H1 (cell line): Measurements from ENCODE around the gene OPCML. TPM values are rescaled to one million over a fixed set of nuclear protein-coding genes. Genes with fewer than 3 reads are reported as not detected.

ENCODE experiments used
- CTCF ChIA-PET: fragments of 300-600 bp; sonication (Branson Sonifier 250); formaldehyde crosslinking; loops from one replicate; lab custom pipeline; 2021; ENCODE audit not compliant: partially characterized antibody; lab: Charles Lee
- POLR2A ChIA-PET: fragments of 300-600 bp; sonication (Branson Sonifier 250); formaldehyde crosslinking; loops from one replicate; lab custom pipeline; 2021; ENCODE audit warnings: inconsistent platforms; ENCODE audit not compliant: partially characterized antibody; lab: Charles Lee
- DNase-seq, 2 experiments: peaks; one replicate each; pipeline versions ENCODE4 v3.0.0 to v3.0.0-alpha.2; 2010 to 2022; ENCODE audit warnings: low spot score in 2 of 2, low read depth in 1 of 2, mixed read lengths in 1 of 2
- FAIRE-seq: peaks from 2 replicates; lab custom pipeline; 2011; peaks lifted over from hg19 to GRCh38; lab: Jason Lieb, UNC
- H2AFZ ChIP-seq: 2 replicates; pipeline ENCODE4 v1.8.1; 2012; ENCODE audit warnings: low read length, inconsistent platforms
- H2AK5ac ChIP-seq: 2 replicates; pipeline ENCODE4 v1.6.1; 2013; ENCODE audit warnings: low read depth, low read length
- H2BK120ac ChIP-seq: replicated peaks from 2 replicates; pipeline ENCODE3; 2013; ENCODE audit warnings: low read depth, low read length, inconsistent platforms
- H2BK12ac ChIP-seq: 2 replicates; pipeline ENCODE4 v1.6.1; 2013; ENCODE audit warnings: low read depth, low read length
- H2BK15ac ChIP-seq: 2 replicates; pipeline ENCODE4 v1.6.1; 2013; ENCODE audit warnings: low read length
- H2BK20ac ChIP-seq: 2 replicates; pipeline ENCODE4 v1.6.1; 2013; ENCODE audit warnings: low read length
- H2BK5ac ChIP-seq: 2 replicates; pipeline ENCODE4 v1.6.1; 2013; ENCODE audit warnings: low read depth, low read length
- H3K14ac ChIP-seq: 2 replicates; pipeline ENCODE4 v1.6.1; 2013; ENCODE audit warnings: inconsistent platforms; ENCODE audit not compliant: insufficient read length
- H3K18ac ChIP-seq: 2 replicates; pipeline ENCODE4 v1.6.1; 2013; ENCODE audit warnings: low read length; ENCODE audit errors: extremely low read depth
- H3K23ac ChIP-seq: 2 replicates; pipeline ENCODE4 v1.6.1; 2013; ENCODE audit warnings: inconsistent platforms; ENCODE audit not compliant: insufficient read length
- H3K23me2 ChIP-seq: 2 replicates; pipeline ENCODE4 v1.6.1; 2013; ENCODE audit warnings: low read depth, low read length
- H3K27ac ChIP-seq: 2 replicates; pipeline ENCODE4 v1.6.1; 2011; ENCODE audit warnings: low read depth, low read length, inconsistent platforms
- H3K27me3 ChIP-seq, 4 experiments: replicated peaks in 1 of 4; 1 replicate in 1 of 4; 2 replicates in 3 of 4; pipeline versions ENCODE4 v1.6.1 to v1.8.1; 2011 to 2013; ENCODE audit warnings: low read length in 3 of 4, mild to moderate bottlenecking in 3 of 4, inconsistent platforms in 2 of 4, mixed read lengths in 2 of 4, moderate library complexity in 1 of 4; ENCODE audit not compliant: control insufficient read depth in 3 of 4, insufficient read depth in 3 of 4; ENCODE audit errors: extremely low read depth in 1 of 4
- H3K36me3 ChIP-seq, 4 experiments: 2 replicates each; pipeline versions ENCODE4 v1.6.1 to v1.8.1; 2011 to 2013; ENCODE audit warnings: mild to moderate bottlenecking in 4 of 4, low read length in 3 of 4, moderate library complexity in 2 of 4, control low read depth in 1 of 4, inconsistent platforms in 1 of 4; ENCODE audit not compliant: insufficient read depth in 4 of 4, control insufficient read depth in 2 of 4
- H3K4ac ChIP-seq: replicated peaks from 2 replicates; pipeline ENCODE3; 2013; ENCODE audit warnings: low read length, low read depth, mixed read lengths, inconsistent platforms; ENCODE audit not compliant: insufficient read length
- H3K4me1 ChIP-seq, 4 experiments: replicated peaks in 1 of 4; 1 replicate in 1 of 4; 2 replicates in 3 of 4; pipeline versions ENCODE4 v1.6.1 to v1.8.1; 2011 to 2013; ENCODE audit warnings: low read length in 3 of 4, inconsistent platforms in 2 of 4, mixed read lengths in 1 of 4; ENCODE audit not compliant: insufficient read depth in 4 of 4, control insufficient read depth in 3 of 4
- H3K4me2 ChIP-seq, 2 experiments: 2 replicates each; pipeline versions ENCODE4 v1.6.1 to v1.8.1; 2011 to 2013; ENCODE audit warnings: low read depth in 2 of 2, low read length in 2 of 2, control low read depth in 1 of 2, inconsistent platforms in 1 of 2, mild to moderate bottlenecking in 1 of 2; ENCODE audit not compliant: insufficient read depth in 1 of 2
- H3K4me3 ChIP-seq, 4 experiments: fragments of 200-600, 300-600 bp in 1 of 4; sonication (generic), shearing (Covaris generic), sonication (Bioruptor Twin) in 1 of 4; 2 replicates each; pipeline versions ENCODE4 v1.5.1 to v1.8.1; 2011 to 2016; ENCODE audit warnings: low read length in 4 of 4, low read depth in 3 of 4, control low read depth in 2 of 4, inconsistent platforms in 2 of 4, mild to moderate bottlenecking in 2 of 4, mixed read lengths in 1 of 4, moderate library complexity in 1 of 4; ENCODE audit not compliant: insufficient read depth in 2 of 4; ENCODE audit errors: extremely low read depth in 1 of 4
- H3K56ac ChIP-seq: replicated peaks from 2 replicates; pipeline ENCODE3; 2013; ENCODE audit warnings: low read depth, mild to moderate bottlenecking, mixed read lengths, low read length, inconsistent platforms; ENCODE audit not compliant: insufficient read length
- H3K79me1 ChIP-seq: 2 replicates; pipeline ENCODE4 v1.6.1; 2013; ENCODE audit warnings: low read depth, low read length, control low read depth
- H3K79me2 ChIP-seq, 2 experiments: 2 replicates each; pipeline versions ENCODE4 v1.6.1 to v1.8.1; 2012 to 2013; ENCODE audit warnings: low read length in 2 of 2, mild to moderate bottlenecking in 2 of 2, inconsistent platforms in 1 of 2; ENCODE audit not compliant: insufficient read depth in 2 of 2, control insufficient read depth in 1 of 2
- H3K9ac ChIP-seq, 4 experiments: replicated peaks in 1 of 4; 1 replicate in 1 of 4; 2 replicates in 3 of 4; pipeline versions ENCODE4 v1.6.1 to v1.8.1; 2011 to 2013; ENCODE audit warnings: low read depth in 3 of 4, low read length in 3 of 4, control low read depth in 2 of 4, mild to moderate bottlenecking in 2 of 4, moderate library complexity in 2 of 4, inconsistent platforms in 1 of 4; ENCODE audit errors: extremely low read depth in 1 of 4
- H3K9me3 ChIP-seq, 2 experiments: 2 replicates each; pipeline versions ENCODE4 v1.6.1 to v1.8.1; 2012 to 2013; ENCODE audit warnings: mild to moderate bottlenecking in 2 of 2, moderate library complexity in 2 of 2, control low read depth in 1 of 2, inconsistent platforms in 1 of 2, low read depth in 1 of 2, low read length in 1 of 2, mixed read lengths in 1 of 2; ENCODE audit not compliant: insufficient read depth in 2 of 2
- H4K20me1 ChIP-seq, 2 experiments: replicated peaks in 1 of 2; 2 replicates each; pipeline versions ENCODE3 to v1.8.1; 2011 to 2013; ENCODE audit warnings: inconsistent platforms in 2 of 2, low read length in 2 of 2, mild to moderate bottlenecking in 1 of 2; ENCODE audit not compliant: insufficient read depth in 2 of 2, control insufficient read depth in 1 of 2
- H4K5ac ChIP-seq: 2 replicates; pipeline ENCODE4 v1.6.1; 2013; ENCODE audit warnings: low read length, low read depth, mixed read lengths, inconsistent platforms; ENCODE audit not compliant: insufficient read length
- H4K8ac ChIP-seq: 2 replicates; pipeline ENCODE4 v1.8.0; 2013; ENCODE audit warnings: mild to moderate bottlenecking, moderate library complexity, low read length, inconsistent platforms; ENCODE audit not compliant: insufficient read depth; ENCODE audit errors: extremely low read depth
- H4K91ac ChIP-seq: replicated peaks from 2 replicates; pipeline ENCODE3; 2013; ENCODE audit warnings: low read length, mixed read lengths, inconsistent platforms; ENCODE audit not compliant: insufficient read length
- CTBP2 ChIP-seq: IDR thresholded peaks from 2 replicates; pipeline ENCODE4 v1.7.0; 2011; ENCODE audit warnings: borderline replicate concordance, mild to moderate bottlenecking, moderate library complexity, mixed read lengths, low read length; ENCODE audit not compliant: insufficient read depth, insufficient read length
- EZH2 ChIP-seq: fragments of 200-600 bp; sonication (generic); IDR thresholded peaks from 2 replicates; pipeline ENCODE4 v1.7.1; 2012; ENCODE audit warnings: low read depth, mild to moderate bottlenecking, moderate library complexity, low read length, inconsistent platforms; ENCODE audit not compliant: severe bottlenecking
- FOSL1 ChIP-seq: IDR thresholded peaks from 2 replicates; pipeline ENCODE4 v1.6.1; 2011; ENCODE audit warnings: mild to moderate bottlenecking, low read depth, low read length, moderate library complexity; ENCODE audit not compliant: insufficient read depth
- GTF2F1 ChIP-seq: IDR thresholded peaks from 2 replicates; pipeline ENCODE4 v1.6.1; 2012; ENCODE audit warnings: low read depth, low read length, improper control_type of control experiment, borderline replicate concordance
- MAFK ChIP-seq: IDR thresholded peaks from 2 replicates; pipeline ENCODE4 v1.6.1; 2012; ENCODE audit warnings: low read depth, mild to moderate bottlenecking, improper control_type of control experiment, low read length
- RXRA ChIP-seq: IDR thresholded peaks from 2 replicates; pipeline ENCODE4 v1.6.1; 2011; ENCODE audit warnings: low read depth, mild to moderate bottlenecking, low read length, moderate library complexity; ENCODE audit not compliant: insufficient read depth
- SIN3A ChIP-seq, 2 experiments: IDR thresholded peaks in 1 of 2; conservative IDR thresholded peaks in 1 of 2; 2 replicates each; pipeline ENCODE4 v1.6.1; 2011 to 2012; ENCODE audit warnings: low read length in 2 of 2, improper control_type of control experiment in 1 of 2, low read depth in 1 of 2, mild to moderate bottlenecking in 1 of 2
- SIX5 ChIP-seq: IDR thresholded peaks from 2 replicates; pipeline ENCODE4 v1.6.1; 2011; ENCODE audit warnings: mild to moderate bottlenecking, low read depth, low read length
- SRF ChIP-seq: IDR thresholded peaks from 2 replicates; pipeline ENCODE4 v1.6.1; 2011; ENCODE audit warnings: mild to moderate bottlenecking, low read depth, low read length, moderate library complexity
- SUZ12 ChIP-seq: fragments of 200-600 bp; sonication (generic); IDR thresholded peaks from 2 replicates; pipeline ENCODE4 v1.6.1; 2012; ENCODE audit warnings: mild to moderate bottlenecking, inconsistent platforms, low read length, moderate library complexity, mixed read lengths
- YY1 ChIP-seq: IDR thresholded peaks from 2 replicates; pipeline ENCODE4 v1.6.1; 2011; ENCODE audit warnings: low read depth, mild to moderate bottlenecking, low read length
- ZNF274 ChIP-seq: IDR thresholded peaks from 2 replicates; pipeline ENCODE4 v1.7.0; 2012; ENCODE audit warnings: low read length, borderline replicate concordance; ENCODE audit errors: extremely low read depth
- WGBS, 2 experiments: shearing (Covaris generic) in 1 of 2; methylation state at CpG; one replicate each; pipeline versions ENCODE4 v1.1.6 to v1.1.7; 2013 to 2015; ENCODE audit warnings: low lambda C conversion rate in 2 of 2, mixed read lengths in 2 of 2, inconsistent platforms in 1 of 2, low coverage in 1 of 2, missing lambda C conversion rate in 1 of 2; ENCODE audit not compliant: insufficient replicate concordance in 2 of 2, insufficient coverage in 1 of 2, insufficient read length in 1 of 2; ENCODE audit errors: extremely low coverage in 1 of 2, missing lambda C conversion rate in 1 of 2; 5-methylcytosine and 5-hydroxymethylcytosine counted together
- polyA plus RNA-seq, 7 experiments: library from polyadenylated mRNA; depleted of rRNA in 3 of 7; stranded (reverse) in 5 of 7; unstranded in 2 of 7; fragments of >200 nt in 5 of 7; fragments of 200-250 nt in 2 of 7; gene quantifications; 1 replicate in 5 of 7; 2 replicates in 1 of 7; 4 replicates in 1 of 7; pipeline versions ENCODE4 v1.2.1 to v1.2.3, GENCODE V29; 2011 to 2013; ENCODE audit warnings: missing spikeins in 2 of 7, mixed read lengths in 2 of 7
- total RNA-seq: library from RNA; stranded (reverse); fragmentation: NEBNext Ultra II Directional; extraction: Animal tissue kit (Norgen Biotek cat#: 25700); gene quantifications from 2 replicates; pipeline ENCODE4 v1.2.1, GENCODE V29; 2021

OPCML gene
- total and polyA plus RNA-seq, 2 of the 8 experiments (the other 6 are each of a cell fraction or from before 2014, with no cell fraction given) = 2.3 to 3.1 TPM

- Histone ChIP-seq H2BK120ac (no peak overlapping the region), H3K79me1 (no peaks in the 10 kb centered on the region), H3K79me2 (no peaks in the 10 kb centered on the region), H2BK12ac (no peak overlapping the region), H3K23me2 (no peaks in the 10 kb centered on the region), H2BK15ac (no peak overlapping the region), H3K27me3 (no peaks in the 10 kb centered on the region), H3K4ac (no peak overlapping the region), H3K9me3 (no peaks in the 10 kb centered on the region), H3K27ac (no peak overlapping the region), H4K5ac (no peak overlapping the region), H3K18ac (no peak overlapping the region), H3K4me1 (no peaks in the 10 kb centered on the region), H3K4me2 (no peak overlapping the region), H4K8ac (no peak overlapping the region), H2AK5ac (no peak overlapping the region), H3K9ac (no peak overlapping the region), H2BK20ac (no peak overlapping the region), H2BK5ac (no peak overlapping the region), H3K14ac (no peak overlapping the region), H4K91ac (no peak overlapping the region), H4K20me1 (no peaks in the 10 kb centered on the region), H2AFZ (no peak overlapping the region), H3K23ac (no peak overlapping the region), H3K36me3 (no peaks in the 10 kb centered on the region), H3K56ac (no peak overlapping the region), H3K4me3 (no peak overlapping the region)
- 96% methylated on average over 3 of the region's 3 CpGs; no CpG with 5 or more reads in 1 of the 2 experiments for WGBS, 2 experiments
- ChIA-PET POLR2A (no interaction called here), CTCF (no interaction called here)
- FAIRE-seq = no peak
- no peak for DNase-seq
- no peak for TF ChIP-seq RXRA
- TF ChIP-seq MAFK = no peak
- TF ChIP-seq GTF2F1 = no peak
- TF ChIP-seq EZH2 = no peak
- TF ChIP-seq SUZ12 = no peak
- TF ChIP-seq SIN3A (conservative IDR thresholded peaks at IDR 0.05 in 1 of 2, IDR thresholded peaks at IDR 0.05 in 1 of 2; ENCODE audit: low read depth in 1 of 2, low read length in 2 of 2) = no peak
- no peak for TF ChIP-seq SIX5
- no peak for TF ChIP-seq CTBP2
- TF ChIP-seq SRF = no peak
- no peak for TF ChIP-seq YY1
- TF ChIP-seq FOSL1 = no peak
- no peak for TF ChIP-seq ZNF274
Measured at GRCh38 chr11:133253570-133253969, 278.7 kb downstream of the OPCML start.
